Caco-2 (cell line): ENCODE results near the gene SAXO2. TPM values are rescaled to one million over a fixed set of nuclear protein-coding genes. Genes with fewer than 3 reads are reported as not detected.

ENCODE experiments used
- BruUV-seq: library from RNA; stranded (reverse); fragments of 400-500 nt; replicated peaks from 2 replicates; lab custom pipeline; 2021; lab: Mats Ljungman, UMichigan
- CTCF ChIA-PET: fragments of 300-600 bp; sonication (Branson Sonifier 250); formaldehyde crosslinking; loops from one replicate; lab custom pipeline; 2022; ENCODE audit warnings: antibody characterized with exemption; lab: Charles Lee
- POLR2A ChIA-PET: fragments of 300-600 bp; sonication (Branson Sonifier 250); formaldehyde crosslinking; loops from one replicate; lab custom pipeline; 2022; ENCODE audit warnings: antibody characterized with exemption; lab: Charles Lee
- DNase-seq, 2 experiments: peaks; one replicate each; pipeline versions ENCODE4 v3.0.0 to v3.0.0-alpha.2; 2020 to 2022
- H3K27me3 ChIP-seq: replicated peaks from 2 replicates; pipeline ENCODE4 v1.6.0; 2011; ENCODE audit warnings: low read length; ENCODE audit not compliant: control insufficient read depth, insufficient read depth
- H3K36me3 ChIP-seq: 2 replicates; pipeline ENCODE4 v1.5.1; 2011; ENCODE audit warnings: low read length; ENCODE audit not compliant: control insufficient read depth, insufficient read depth
- H3K4me1 ChIP-seq: fragments of 250-450 bp; sonication (Bioruptor Pico); 2 replicates; pipeline ENCODE4 v1.5.1; 2020; ENCODE audit warnings: mild to moderate bottlenecking
- H3K4me3 ChIP-seq: 2 replicates; pipeline ENCODE4 v1.5.1; 2011; ENCODE audit warnings: low read depth, mild to moderate bottlenecking, control low read depth, low read length
- H3K9me3 ChIP-seq: fragments of 250-450 bp; sonication (Bioruptor Pico); 2 replicates; pipeline ENCODE4 v1.5.1; 2020; ENCODE audit warnings: mild to moderate bottlenecking, moderate library complexity
- H3K27ac Mint-ChIP-seq: one replicate; pipeline ENCODE4 v1.8.0; 2022; ENCODE audit warnings: mixed read lengths; ENCODE audit not compliant: unreplicated experiment
- H3K27me3 Mint-ChIP-seq: one replicate; pipeline ENCODE4 v1.8.0; 2022; ENCODE audit warnings: mixed read lengths; ENCODE audit not compliant: insufficient read depth, unreplicated experiment
- H3K36me3 Mint-ChIP-seq: one replicate; pipeline ENCODE4 v1.8.0; 2022; ENCODE audit warnings: mild to moderate bottlenecking, mixed read lengths; ENCODE audit not compliant: insufficient read depth, unreplicated experiment
- H3K4me1 Mint-ChIP-seq: one replicate; pipeline ENCODE4 v1.8.0; 2022; ENCODE audit warnings: low read depth, mixed read lengths; ENCODE audit not compliant: unreplicated experiment
- H3K4me3 Mint-ChIP-seq: one replicate; pipeline ENCODE4 v1.8.0; 2022; ENCODE audit warnings: mild to moderate bottlenecking, moderate library complexity, mixed read lengths; ENCODE audit not compliant: unreplicated experiment
- H3K9me3 Mint-ChIP-seq: one replicate; pipeline ENCODE4 v1.8.0; 2022; ENCODE audit warnings: mixed read lengths; ENCODE audit not compliant: unreplicated experiment
- intact Hi-C: fragments of 100-400 bp; cut with micrococcal nuclease; formaldehyde crosslinking; loops from one replicate; pipeline ENCODE4 v1.10.0; 2022; ENCODE audit not compliant: unreplicated experiment
- total RNA-seq: library from RNA; stranded (reverse); gene quantifications from 2 replicates; pipeline ENCODE4 v1.2.3, GENCODE V29; 2022
- TF ChIP-seq, protein P1 (sequence below), 2 experiments: fragments of 200-600 bp in 1 of 2; IDR thresholded peaks; 1 replicate in 1 of 2; 2 replicates in 1 of 2; pipeline versions ENCODE4 v1.5.1 to v1.8.0; 2011 to 2022; ENCODE audit warnings: antibody characterized with exemption in 1 of 2, control low read depth in 1 of 2, inconsistent platforms in 1 of 2, low read depth in 1 of 2, low read length in 1 of 2, mild to moderate bottlenecking in 1 of 2, moderate library complexity in 1 of 2; ENCODE audit not compliant: insufficient read depth in 1 of 2, severe bottlenecking in 1 of 2, unreplicated experiment in 1 of 2

The SAXO2 gene
- total RNA-seq, 1 experiment from 2014 or later = 0.61 TPM

DNA sequence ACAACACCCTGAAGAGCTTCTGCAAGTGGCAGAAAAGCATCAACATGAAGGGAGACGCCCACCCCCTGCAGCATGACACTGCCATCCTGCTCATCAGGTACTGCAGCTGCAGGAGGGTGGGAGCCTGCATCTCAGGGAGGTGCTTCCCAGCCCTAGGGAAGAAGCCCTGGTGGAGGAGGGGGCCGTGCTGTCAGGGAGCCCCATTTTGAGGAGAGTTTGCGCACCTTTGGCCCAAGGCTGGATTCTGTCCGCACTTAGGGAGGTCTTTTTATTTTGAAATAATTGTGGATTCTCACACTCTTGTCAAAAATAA is 42.1 kb downstream of the SAXO2 start:
- Mint-ChIP-seq H3K4me3 (no peak overlapping the region), H3K9me3 (no peaks in the 10 kb centered on the region), H3K27me3 (peaks cover 2% of the 10 kb centered on the region), H3K27ac (no peak overlapping the region), H3K4me1 (no peaks in the 10 kb centered on the region), H3K36me3 (no peaks in the 10 kb centered on the region)
- Histone ChIP-seq H3K36me3 (no peaks in the 10 kb centered on the region), H3K4me3 (no peak overlapping the region), H3K27me3 (no peaks in the 10 kb centered on the region), H3K4me1 (no peaks in the 10 kb centered on the region), H3K9me3 (no peaks in the 10 kb centered on the region)
- DNase-seq = no peak
- intact Hi-C loops = no loop called here
- CTCF ChIA-PET = no interaction called here
- POLR2A ChIA-PET = no interaction called here
- no TSS peak for BruUV-seq
- TF ChIP-seq, protein P1, sequence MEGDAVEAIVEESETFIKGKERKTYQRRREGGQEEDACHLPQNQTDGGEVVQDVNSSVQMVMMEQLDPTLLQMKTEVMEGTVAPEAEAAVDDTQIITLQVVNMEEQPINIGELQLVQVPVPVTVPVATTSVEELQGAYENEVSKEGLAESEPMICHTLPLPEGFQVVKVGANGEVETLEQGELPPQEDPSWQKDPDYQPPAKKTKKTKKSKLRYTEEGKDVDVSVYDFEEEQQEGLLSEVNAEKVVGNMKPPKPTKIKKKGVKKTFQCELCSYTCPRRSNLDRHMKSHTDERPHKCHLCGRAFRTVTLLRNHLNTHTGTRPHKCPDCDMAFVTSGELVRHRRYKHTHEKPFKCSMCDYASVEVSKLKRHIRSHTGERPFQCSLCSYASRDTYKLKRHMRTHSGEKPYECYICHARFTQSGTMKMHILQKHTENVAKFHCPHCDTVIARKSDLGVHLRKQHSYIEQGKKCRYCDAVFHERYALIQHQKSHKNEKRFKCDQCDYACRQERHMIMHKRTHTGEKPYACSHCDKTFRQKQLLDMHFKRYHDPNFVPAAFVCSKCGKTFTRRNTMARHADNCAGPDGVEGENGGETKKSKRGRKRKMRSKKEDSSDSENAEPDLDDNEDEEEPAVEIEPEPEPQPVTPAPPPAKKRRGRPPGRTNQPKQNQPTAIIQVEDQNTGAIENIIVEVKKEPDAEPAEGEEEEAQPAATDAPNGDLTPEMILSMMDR (IDR thresholded peaks at IDR 0.05; ENCODE audit: insufficient read depth in 1 of 2, low read depth in 1 of 2, low read length in 1 of 2, severe bottlenecking in 1 of 2, unreplicated experiment in 1 of 2) = no peak

GRCh38 chr15:82305621-82306048 is 43.0 kb downstream of the SAXO2 start:
- peaks cover 4% of the 10 kb centered on the region for H3K9me3 Mint-ChIP-seq
- H3K4me3 ChIP-seq = no peak overlapping the region
- ChIA-PET POLR2A (no interaction called here), CTCF (no interaction called here)
- TF ChIP-seq, protein P1 (IDR thresholded peaks at IDR 0.05; ENCODE audit: insufficient read depth in 1 of 2, low read depth in 1 of 2, low read length in 1 of 2, severe bottlenecking in 1 of 2, unreplicated experiment in 1 of 2) = no peak
- BruUV-seq = no TSS peak
- no peaks in the 10 kb centered on the region for H3K27me3 ChIP-seq
- no peak overlapping the region for H3K27ac Mint-ChIP-seq
- no peaks in the 10 kb centered on the region for H3K4me1 Mint-ChIP-seq
- no peak for DNase-seq
- H3K4me3 Mint-ChIP-seq = no peak overlapping the region
- intact Hi-C loops = no loop called here
- no peaks in the 10 kb centered on the region for H3K9me3 ChIP-seq
- no peaks in the 10 kb centered on the region for H3K4me1 ChIP-seq
- H3K36me3 ChIP-seq = no peaks in the 10 kb centered on the region
- H3K36me3 Mint-ChIP-seq = no peaks in the 10 kb centered on the region
- peaks cover 5% of the 10 kb centered on the region for H3K27me3 Mint-ChIP-seq

DNA sequence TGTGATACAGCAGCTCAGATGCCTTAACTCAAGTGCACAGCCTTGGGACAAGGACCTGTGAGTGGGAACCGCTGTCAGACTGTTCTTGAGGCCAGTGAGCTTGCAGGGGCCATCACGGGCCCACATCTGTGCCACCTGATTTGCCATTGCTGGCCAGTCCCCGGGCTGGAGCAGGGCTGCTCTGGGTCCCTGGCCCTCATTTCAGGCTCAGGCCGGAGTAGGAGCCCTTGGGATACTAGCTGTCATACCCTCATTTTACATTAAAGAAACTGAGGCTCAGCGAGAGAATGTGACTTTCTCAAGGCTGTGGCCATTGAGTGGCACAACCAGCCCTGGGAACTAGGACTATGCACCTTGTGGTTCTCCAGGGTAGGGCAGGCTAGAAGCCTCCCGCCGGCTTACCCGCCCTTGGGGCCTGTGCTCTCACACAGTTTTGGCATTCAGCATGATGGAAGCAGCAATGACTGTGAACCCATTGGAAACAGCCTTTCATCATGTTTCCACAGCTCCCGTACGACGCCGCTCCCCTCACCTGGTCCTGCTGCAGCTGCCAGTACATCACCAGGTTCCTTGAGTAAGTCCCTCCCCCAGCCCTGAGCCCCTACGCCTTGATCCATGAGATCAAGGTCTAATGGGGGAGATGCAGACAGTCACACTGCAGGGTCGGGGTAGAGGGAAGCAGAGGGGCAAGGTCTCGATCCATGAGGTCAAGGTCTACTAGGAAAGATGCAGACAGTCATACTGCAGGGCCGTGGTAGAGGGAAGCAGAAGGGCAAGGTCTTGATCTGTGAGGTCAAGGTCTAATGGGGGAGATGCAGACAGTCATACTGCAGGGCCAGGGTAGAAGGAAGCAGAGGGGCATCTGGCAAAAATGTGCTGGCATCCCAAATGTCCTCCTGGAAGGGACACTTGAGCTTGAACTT is 44.4 kb downstream of the SAXO2 start:
- CTCF ChIA-PET = no interaction called here
- DNase-seq = no peak
- peaks cover 14% of the 10 kb centered on the region for H3K9me3 Mint-ChIP-seq
- intact Hi-C loops = no loop called here
- no peaks in the 10 kb centered on the region for H3K4me1 ChIP-seq
- no peaks in the 10 kb centered on the region for H3K9me3 ChIP-seq
- H3K4me3 Mint-ChIP-seq = no peak overlapping the region
- POLR2A ChIA-PET = no interaction called here
- TF ChIP-seq, protein P1 (IDR thresholded peaks at IDR 0.05; ENCODE audit: insufficient read depth in 1 of 2, low read depth in 1 of 2, low read length in 1 of 2, severe bottlenecking in 1 of 2, unreplicated experiment in 1 of 2) = no peak
- no peaks in the 10 kb centered on the region for H3K36me3 Mint-ChIP-seq
- no peaks in the 10 kb centered on the region for H3K36me3 ChIP-seq
- peaks cover 10% of the 10 kb centered on the region for H3K27me3 Mint-ChIP-seq
- no peak overlapping the region for H3K27ac Mint-ChIP-seq
- no peaks in the 10 kb centered on the region for H3K4me1 Mint-ChIP-seq
- no peaks in the 10 kb centered on the region for H3K27me3 ChIP-seq
- H3K4me3 ChIP-seq = no peak overlapping the region
- no TSS peak for BruUV-seq
